TTC549 (cell line): ENCODE data around the gene VTI1A.
"Not testable (repeated sequence)": the region's sequence is repeated elsewhere in the genome, so short reads cannot be mapped to it uniquely, and the experiment has no call there.

Experiments
- FAIRE-seq: peaks from 2 replicates; lab custom pipeline; 2012; peaks lifted over from hg19 to GRCh38; lab: Jason Lieb, UNC

Gene VTI1A

GRCh38 chr10:112723876-112724275 is 276.9 kb downstream of the VTI1A start:
- FAIRE-seq: no peak

DNA sequence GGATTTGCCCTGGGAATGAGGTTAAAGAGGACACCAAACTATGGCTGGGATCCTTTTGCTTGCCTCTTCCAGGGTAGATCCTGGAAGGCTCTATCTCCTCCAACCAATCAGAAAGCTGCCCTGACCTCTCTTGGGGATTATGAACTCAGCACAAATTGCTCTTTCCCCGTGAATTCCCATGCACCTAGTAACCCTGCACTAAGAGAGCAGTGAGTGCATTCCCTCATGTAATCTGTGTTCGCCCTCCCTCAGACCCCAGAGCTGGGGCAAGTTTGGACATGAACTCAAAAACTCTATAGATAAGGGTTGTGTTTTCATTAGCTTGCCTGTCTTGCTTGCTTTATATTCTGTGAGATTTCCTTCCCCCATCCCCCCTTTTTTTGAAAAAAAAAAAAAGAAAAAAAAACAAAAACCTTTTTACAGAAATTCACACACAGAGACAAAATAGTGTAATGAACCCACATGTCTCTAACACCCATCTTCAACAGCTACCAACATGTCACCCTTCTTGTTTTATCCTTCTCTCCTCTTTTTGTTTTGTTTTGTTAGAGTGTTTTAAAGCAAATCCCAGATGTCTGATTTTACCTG is 277.5 kb downstream of the VTI1A start:
- no peak for FAIRE-seq

DNA sequence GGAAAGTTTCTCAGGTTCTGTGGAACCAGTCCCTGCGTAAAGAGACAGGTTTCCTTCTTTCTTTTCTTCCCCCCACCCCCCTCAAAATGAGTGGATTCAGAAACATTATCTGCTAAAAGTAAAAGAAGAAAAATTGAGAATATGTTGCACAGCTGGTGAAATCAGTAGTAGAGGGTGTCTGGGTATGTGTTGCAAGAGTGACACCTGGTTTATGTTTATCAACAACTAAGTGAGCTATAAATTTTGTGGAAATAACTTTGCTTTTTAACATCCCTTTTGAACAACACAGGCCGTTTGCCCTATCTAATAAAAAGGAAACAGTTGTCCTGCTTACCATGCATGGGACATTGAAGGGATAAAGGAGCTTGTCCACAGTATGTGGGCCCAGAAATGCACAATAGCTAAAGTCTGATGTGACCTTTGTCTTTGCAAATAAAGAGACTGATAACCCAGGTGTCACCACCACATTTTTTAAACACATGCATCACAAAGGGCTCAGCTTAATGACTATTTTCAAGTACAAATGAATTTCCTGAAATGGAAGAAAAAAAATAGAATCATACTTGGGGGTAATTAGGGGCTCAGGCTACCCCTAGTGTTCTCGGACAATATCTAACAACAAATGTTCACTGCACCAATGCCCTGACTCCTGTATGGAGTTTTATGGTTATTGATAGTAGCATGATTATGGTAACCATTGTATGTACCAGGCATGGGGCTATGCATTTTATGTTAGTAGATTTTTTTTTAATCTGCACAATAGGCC is 281.3 kb downstream of the VTI1A start:
- FAIRE-seq: no peak

DNA sequence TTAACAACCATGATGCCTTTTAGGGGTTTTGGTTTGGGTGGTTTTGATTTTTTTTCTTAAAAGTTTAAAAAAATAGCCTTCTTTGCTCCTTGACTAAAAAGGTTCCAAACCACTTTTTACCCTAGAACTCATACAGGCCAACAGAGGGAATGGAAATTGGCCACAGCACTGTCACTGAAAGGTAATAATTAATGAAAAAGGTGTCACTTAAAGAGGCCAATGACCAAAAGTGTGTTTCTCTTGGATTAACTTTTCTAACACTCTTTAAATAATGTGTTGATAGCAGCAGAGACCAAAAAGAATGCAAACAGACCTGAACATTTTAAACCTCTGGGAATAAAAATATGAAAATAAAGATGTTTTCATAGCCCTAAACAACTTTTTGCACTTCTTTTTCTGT is 282.0 kb downstream of the VTI1A start:
- no peak for FAIRE-seq

GRCh38 chr10:112731450-112731849 is 284.4 kb downstream of the VTI1A start:
- not testable (repeated sequence) for FAIRE-seq

DNA sequence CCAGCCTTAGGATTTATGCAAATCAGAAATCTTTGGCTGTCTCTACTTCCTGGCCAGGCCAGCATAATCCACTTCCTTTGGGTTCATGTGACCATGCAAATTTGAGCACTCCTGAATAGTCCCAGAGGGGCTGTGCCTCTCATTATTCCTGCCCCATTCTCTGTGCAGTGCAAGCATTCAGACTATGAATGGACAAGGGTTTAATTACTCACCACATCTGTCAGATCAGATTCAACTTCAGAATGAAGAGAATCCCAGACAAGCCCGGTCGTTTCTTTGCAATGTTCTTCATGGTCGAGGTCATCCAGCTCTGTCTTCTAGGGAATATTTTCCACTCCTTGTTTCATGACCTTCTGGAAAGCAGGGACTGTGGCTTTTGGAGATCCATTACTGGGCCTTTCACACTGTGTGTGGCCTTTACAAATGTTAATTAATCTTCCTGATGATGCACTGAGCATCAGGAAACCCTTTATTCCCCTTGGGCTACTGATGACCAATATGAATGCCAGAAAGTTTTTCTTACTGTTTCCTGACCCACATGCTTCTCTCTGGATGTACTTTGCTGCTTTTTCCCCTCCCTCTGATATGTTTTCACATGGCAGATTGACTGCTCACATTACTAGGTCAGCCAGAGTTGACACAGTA is 285.4 kb downstream of the VTI1A start:
- FAIRE-seq: no peak

GRCh38 chr10:112735041-112735695 is 288.2 kb downstream of the VTI1A start:
- FAIRE-seq: no peak

- no peak for FAIRE-seq
Observed at GRCh38 chr10:112738606-112739591, 291.9 kb downstream of the VTI1A start.

- FAIRE-seq: no peak
Observed at GRCh38 chr10:112739592-112740353, 292.8 kb downstream of the VTI1A start.

DNA sequence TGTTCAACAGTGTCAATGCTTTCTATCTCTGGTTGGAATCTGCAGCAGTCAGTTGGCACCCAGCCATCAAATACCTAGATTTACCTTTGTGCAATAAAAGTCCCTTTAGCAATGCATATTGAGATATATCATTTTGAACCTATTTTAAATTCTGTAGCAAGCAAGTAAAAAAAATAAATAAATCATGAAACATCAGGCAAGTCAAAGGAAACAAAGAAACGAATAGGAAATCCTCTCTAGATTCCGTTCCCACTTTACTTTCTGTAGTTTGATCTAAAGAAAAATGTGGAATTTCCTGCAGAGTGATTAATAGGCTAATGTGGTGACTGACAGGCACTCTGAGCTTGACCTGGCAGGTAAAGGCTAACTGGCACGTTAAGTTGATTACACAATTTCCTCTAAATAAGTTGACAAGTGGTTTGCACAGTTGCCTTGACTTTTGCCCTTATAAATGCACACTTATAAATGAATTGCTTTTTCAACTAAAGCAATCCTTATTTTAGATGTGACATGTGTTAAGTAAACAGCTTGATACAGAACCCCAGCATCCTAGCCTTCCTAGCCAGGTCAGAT is 294.9 kb downstream of the VTI1A start:
- no peak for FAIRE-seq

- no peak for FAIRE-seq
Observed at GRCh38 chr10:112744181-112745096, 297.4 kb downstream of the VTI1A start.

GRCh38 chr10:112746329-112746728 is 299.3 kb downstream of the VTI1A start:
- no peak for FAIRE-seq

DNA sequence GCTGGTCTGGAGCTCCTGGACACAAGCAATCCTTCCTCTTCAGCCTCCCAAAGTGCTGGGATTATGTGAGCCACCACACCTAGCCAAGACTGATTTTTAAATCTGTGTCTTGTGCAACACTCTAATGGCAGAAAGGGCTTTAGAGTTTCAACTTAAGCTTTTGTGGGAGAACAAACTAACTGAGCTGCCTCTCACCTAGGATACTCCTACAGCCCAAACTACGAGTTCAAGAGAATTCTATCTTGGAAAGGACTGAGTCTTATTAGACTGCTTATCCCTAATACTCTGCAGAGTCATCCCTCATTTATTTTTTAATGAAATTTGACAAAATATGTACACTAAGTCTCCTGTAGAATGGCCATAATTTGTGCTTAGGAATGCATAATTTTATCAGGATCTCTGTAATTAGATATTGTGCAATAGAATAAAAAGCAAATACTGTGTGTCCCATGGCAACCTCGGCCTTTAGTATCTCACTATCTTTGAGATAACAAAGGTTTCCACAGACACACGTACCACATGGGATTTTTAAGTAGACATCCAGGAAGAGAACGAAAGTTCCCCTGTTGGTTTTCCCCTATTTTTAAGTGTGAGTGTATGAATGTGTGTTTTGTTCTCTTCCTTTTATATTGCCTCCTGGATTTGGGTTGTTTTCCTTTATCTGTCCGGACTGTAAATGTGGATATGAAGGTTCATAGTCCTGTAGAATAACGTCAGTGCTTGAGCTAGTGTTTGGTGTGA is 303.6 kb downstream of the VTI1A start:
- FAIRE-seq: no peak

DNA sequence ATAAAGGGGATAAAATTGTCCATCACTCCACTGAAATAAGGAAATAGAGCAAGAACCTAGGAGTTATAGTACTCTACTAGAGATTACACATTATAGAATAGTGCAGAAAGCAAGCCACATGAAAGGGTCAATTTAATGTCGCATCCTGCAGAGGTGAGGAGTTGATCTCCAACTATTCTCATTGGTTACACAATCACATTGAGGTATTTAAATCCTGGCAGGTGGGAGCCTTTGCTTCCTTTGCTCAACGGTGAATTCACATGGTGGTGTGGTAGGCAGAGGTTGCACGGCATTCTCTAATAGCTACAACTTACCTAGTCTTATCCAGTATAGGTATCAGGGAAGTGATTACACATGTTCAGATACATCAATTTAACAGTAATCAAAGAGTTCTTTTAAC is 304.6 kb downstream of the VTI1A start:
- FAIRE-seq: no peak

DNA sequence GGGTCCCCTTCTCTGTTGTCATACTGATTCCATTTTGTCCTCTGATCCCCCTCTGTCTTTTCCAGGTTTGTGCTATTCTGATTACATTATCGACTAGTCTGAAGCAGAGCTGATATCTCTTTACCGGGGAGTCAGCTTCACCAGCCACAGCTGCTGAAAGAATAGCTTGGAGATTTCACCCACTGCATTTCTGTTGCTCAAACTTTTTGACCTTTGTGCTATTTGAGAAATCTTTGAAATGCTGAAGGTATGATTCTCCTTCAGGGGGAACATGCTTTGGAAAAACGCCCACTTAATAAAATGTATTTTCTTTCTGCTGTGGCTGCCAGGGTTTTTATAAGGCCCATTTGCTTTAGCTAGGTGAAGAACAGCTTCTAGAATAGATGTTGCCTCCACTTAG is 305.3 kb downstream of the VTI1A start:
- FAIRE-seq: no peak

DNA sequence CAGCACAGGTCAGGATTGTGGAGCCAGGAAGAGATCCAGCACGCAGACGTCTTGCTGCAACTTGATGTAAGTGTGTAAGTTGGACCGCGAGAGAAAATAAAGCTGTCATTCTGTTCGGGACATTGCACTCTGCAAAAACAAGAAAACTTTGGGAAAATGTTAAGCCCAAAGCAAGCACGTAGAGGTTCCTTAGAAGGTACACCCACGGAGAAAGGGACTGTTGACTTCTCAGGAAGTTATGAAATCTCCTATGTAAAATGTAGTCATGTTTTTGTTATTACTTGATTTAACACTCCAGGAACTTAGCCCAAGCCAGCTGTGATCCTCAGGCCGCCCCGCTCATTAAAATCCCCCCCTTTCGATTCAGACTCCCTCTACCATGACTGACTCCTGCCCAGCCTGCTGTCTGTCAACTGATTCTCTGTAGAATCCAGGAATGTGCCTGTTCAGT is 307.0 kb downstream of the VTI1A start:
- no peak for FAIRE-seq

DNA sequence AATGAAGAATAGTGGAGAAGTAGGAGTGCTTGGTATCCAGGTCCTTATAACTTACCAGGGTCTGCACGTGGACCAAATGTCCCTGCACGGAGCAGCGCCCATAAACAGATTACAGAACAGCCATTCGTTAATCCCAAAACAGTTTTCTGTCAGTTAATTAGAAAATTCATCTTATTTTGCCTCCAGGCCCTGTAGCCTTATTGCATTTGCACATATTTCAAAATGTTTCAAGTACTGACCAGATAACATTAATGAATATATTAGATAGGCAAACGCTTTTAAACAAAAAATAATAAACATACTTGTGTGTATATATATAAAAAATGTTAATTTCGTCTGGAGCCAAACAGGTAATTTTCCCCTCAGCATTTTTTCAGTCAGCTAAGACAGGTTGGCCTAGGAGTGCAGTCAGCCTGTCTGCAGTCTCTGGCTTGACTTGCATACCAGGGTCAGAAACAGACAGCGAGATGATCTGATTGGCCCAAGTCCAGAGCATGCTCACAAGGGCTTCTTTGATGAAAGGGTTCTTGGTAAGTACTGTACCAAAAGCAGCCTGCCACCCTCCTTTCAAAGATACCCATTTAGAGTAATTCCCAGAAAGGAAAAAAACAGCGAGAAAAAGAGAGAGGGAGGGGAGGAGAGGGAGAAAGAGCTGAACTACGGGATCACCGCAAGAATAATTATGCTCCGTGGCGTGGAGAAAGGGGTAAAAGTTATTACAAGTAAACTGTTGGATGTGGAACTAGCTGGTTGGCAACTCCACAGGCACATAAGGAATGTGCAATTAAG is 308.6 kb downstream of the VTI1A start:
- FAIRE-seq: no peak

- FAIRE-seq: no peak
Observed at GRCh38 chr10:112756235-112756527, 309.2 kb downstream of the VTI1A start.
